Measurements from ENCODE around the gene CLPTM1L.
"Not testable (repeated sequence)": the region's sequence is repeated elsewhere in the genome, so short reads cannot be mapped to it uniquely, and the experiment has no call there.

The CLPTM1L gene

DNA sequence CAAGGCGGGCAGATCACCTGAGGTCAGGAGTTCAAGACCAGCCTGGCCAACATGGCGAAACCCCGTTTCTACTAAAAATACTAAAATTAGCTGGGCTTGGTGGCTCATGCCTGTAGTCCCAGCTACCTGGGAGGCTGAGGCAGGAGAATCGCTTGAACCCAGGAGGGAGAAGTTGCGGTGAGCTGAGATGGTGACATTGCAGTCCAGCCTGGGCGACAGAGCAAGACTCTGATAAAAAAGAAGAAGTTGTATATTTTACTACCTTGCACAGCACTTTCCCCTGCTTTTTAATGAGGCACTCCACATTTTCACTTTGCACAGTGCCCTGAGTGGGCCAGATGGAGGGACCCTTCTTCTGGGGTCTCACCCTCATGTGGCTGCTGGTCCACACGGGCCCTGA lies 15.5 kb upstream of the CLPTM1L start:
- H3K36me3 ChIP-seq (ENCODE audit: control insufficient read depth in 2 of 2, insufficient read depth in 1 of 2, low read length in 2 of 2); POLR2A ChIA-PET; H3K27ac ChIP-seq (ENCODE audit: extremely low read depth, low read depth, low read length); H3K9me3 ChIP-seq (ENCODE audit: control insufficient read depth, insufficient read depth, low read depth, low read length); H3K4me1 ChIP-seq (ENCODE audit: control insufficient read depth, insufficient read depth, low read length); H3K4me3 ChIP-seq (ENCODE audit: low read depth, low read length): not testable (repeated sequence)
- CTCF ChIA-PET, result interaction anchor here (0.6 to 2.6 kb wide), 2 partner anchors 13 to 20 kb away, joined by 4 to 15 read pairs; no protein-coding TSS in a partner anchor

DNA sequence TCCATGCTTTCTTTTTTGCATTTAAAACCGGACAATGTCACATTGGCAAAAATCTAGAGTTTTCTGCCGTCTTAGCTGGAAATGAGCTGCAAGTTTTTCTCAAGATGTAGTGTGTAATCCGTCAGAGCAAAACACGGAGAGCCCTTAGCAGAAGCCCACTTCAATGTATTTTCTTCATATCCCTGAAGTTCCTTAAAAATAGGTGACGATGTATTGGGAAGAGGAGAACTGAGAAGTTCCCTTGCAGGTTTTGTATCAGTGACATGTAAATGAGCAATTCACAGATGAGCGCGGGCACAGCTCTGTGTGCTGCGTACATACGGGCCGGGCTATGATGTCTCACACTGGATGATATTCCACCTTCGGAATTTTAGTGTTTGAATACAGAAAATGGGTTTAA lies 14.8 kb upstream of the CLPTM1L start:
- no peak for TF ChIP-seq EGR2 (tag by site-specific recombination; IDR thresholded peaks at IDR 0.05; ENCODE audit: low read depth)
- no peak for TF ChIP-seq ZNF530 (tag by site-specific recombination; IDR thresholded peaks at IDR 0.05; ENCODE audit: low read depth)
- no peaks in the 10 kb centered on the region for H3K4me1 ChIP-seq (ENCODE audit: control insufficient read depth, insufficient read depth, low read length)
- ChIA-PET POLR2A (no interaction called here), CTCF (interaction anchor here (2.6 kb wide), 1 partner anchor 21 kb away, joined by 15 read pairs; no protein-coding TSS in a partner anchor)
- no peak overlapping the region for H3K27ac ChIP-seq (ENCODE audit: extremely low read depth, low read depth, low read length)
- no peak overlapping the region for H3K4me3 ChIP-seq (ENCODE audit: low read depth, low read length)
- H3K9me3 ChIP-seq (ENCODE audit: control insufficient read depth, insufficient read depth, low read depth, low read length), result no peaks in the 10 kb centered on the region
- no peaks in the 10 kb centered on the region for H3K36me3 ChIP-seq (ENCODE audit: control insufficient read depth in 2 of 2, insufficient read depth in 1 of 2, low read length in 2 of 2)

DNA sequence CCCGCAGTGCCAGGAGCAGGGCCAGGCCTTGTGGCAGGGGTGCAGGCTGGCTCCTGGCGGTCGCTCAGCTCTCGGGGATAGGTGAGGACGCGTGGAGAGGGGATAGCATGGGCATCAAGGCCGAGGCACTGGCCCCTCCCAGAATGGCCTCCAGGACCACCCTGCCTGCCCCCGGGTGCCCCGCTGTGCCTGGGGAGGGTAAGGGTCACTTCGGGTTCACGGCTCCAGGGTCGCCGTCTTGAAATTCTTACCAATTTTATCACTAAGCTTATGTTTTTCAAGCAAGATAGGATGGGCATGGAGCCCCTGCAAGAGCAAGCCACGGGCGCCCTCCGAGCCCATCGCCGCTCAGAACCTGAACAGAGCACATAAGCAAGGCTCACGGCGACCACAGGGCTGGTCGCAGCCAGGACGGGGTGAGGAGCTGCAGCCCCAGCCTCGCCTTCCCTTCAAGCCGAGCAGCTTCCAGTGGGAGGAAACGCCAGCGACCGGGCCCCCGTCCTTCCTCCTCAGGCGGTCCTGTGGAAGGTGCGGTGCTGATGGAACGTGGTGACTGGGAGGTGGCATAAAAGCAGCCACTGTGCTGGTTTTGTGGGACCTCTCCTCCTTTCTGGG lies 14.2 kb upstream of the CLPTM1L start:
- H3K36me3 ChIP-seq (ENCODE audit: control insufficient read depth in 2 of 2, insufficient read depth in 1 of 2, low read length in 2 of 2), result no peaks in the 10 kb centered on the region
- H3K27ac ChIP-seq (ENCODE audit: extremely low read depth, low read depth, low read length), result no peak overlapping the region
- TF ChIP-seq ZNF561 (tag by site-specific recombination; IDR thresholded peaks at IDR 0.05; ENCODE audit: borderline replicate concordance), result no peak
- TF ChIP-seq ZNF169 (tag by site-specific recombination; IDR thresholded peaks at IDR 0.05), result no peak
- TF ChIP-seq SP3 (tag by site-specific recombination; IDR thresholded peaks at IDR 0.05), result no peak
- TF ChIP-seq ZNF184 (tag by site-specific recombination; IDR thresholded peaks at IDR 0.05), result no peak
- no peak for TF ChIP-seq ZNF133 (tag by site-specific recombination; IDR thresholded peaks at IDR 0.05)
- TF ChIP-seq ZNF140 (tag by site-specific recombination; IDR thresholded peaks at IDR 0.05), result no peak
- TF ChIP-seq ZNF112 (tag by site-specific recombination; IDR thresholded peaks at IDR 0.05), result no peak
- no peak for TF ChIP-seq FEZF1 (tag by site-specific recombination; IDR thresholded peaks at IDR 0.05)
- TF ChIP-seq ZNF292 (tag by site-specific recombination; IDR thresholded peaks at IDR 0.05; ENCODE audit: borderline replicate concordance, low read depth), result no peak
- no peak for TF ChIP-seq ZNF311 (tag by site-specific recombination; IDR thresholded peaks at IDR 0.05; ENCODE audit: borderline replicate concordance)
- TF ChIP-seq, protein P1, sequence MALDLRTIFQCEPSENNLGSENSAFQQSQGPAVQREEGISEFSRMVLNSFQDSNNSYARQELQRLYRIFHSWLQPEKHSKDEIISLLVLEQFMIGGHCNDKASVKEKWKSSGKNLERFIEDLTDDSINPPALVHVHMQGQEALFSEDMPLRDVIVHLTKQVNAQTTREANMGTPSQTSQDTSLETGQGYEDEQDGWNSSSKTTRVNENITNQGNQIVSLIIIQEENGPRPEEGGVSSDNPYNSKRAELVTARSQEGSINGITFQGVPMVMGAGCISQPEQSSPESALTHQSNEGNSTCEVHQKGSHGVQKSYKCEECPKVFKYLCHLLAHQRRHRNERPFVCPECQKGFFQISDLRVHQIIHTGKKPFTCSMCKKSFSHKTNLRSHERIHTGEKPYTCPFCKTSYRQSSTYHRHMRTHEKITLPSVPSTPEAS (tag by site-specific recombination; IDR thresholded peaks at IDR 0.05), result no peak
- no peak for TF ChIP-seq SP2 (tag by site-specific recombination; IDR thresholded peaks at IDR 0.05)
- no peak for TF ChIP-seq ZBTB20 (tag by site-specific recombination; IDR thresholded peaks at IDR 0.05)
- TF ChIP-seq, protein P2, sequence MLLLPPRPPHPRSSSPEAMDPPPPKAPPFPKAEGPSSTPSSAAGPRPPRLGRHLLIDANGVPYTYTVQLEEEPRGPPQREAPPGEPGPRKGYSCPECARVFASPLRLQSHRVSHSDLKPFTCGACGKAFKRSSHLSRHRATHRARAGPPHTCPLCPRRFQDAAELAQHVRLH (tag by site-specific recombination; IDR thresholded peaks at IDR 0.05), result no peak
- TF ChIP-seq HOXA7 (CRISPR knock-in tag; IDR thresholded peaks at IDR 0.05; ENCODE audit: borderline replicate concordance), result no peak
- TF ChIP-seq ZFP41 (tag by site-specific recombination; IDR thresholded peaks at IDR 0.05; ENCODE audit: borderline replicate concordance), result no peak
- no peak for TF ChIP-seq ZSCAN23 (tag by site-specific recombination; IDR thresholded peaks at IDR 0.05)
- no peak for TF ChIP-seq HOXD13 (CRISPR knock-in tag; IDR thresholded peaks at IDR 0.05; ENCODE audit: borderline replicate concordance)
- no peaks in the 10 kb centered on the region for H3K9me3 ChIP-seq (ENCODE audit: control insufficient read depth, insufficient read depth, low read depth, low read length)
- no peaks in the 10 kb centered on the region for H3K4me1 ChIP-seq (ENCODE audit: control insufficient read depth, insufficient read depth, low read length)
- no peak overlapping the region for H3K4me3 ChIP-seq (ENCODE audit: low read depth, low read length)
- POLR2A ChIA-PET, result no interaction called here
- CTCF ChIA-PET, result interaction anchor here (0.8 to 2.6 kb wide), 2 partner anchors 9 to 21 kb away, joined by 4 to 15 read pairs; no protein-coding TSS in a partner anchor

Measured in HEK293 (cell line).